ENCODE results near the gene CMIP.

DNA sequence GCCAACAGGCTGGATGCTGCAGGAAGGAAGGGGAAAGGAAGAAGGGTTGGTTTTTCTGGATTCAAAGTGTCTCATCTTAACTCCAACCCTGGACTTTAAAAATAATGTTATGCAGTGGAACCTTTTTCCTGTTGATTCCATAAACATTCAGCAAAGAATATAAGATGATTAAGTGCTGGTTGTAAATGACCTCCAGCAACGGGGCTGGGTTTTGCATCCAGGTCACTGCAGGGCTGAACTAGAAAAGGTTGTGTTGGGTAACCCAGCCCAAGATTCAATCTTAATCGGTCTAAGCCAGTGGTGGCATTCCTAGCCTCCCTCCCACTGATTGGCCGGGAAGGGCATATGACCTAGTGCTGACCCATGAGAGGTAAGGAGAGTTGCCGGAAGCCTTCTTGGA is 300.3 kb downstream of the CMIP start:
- TF ChIP-seq, protein P1, sequence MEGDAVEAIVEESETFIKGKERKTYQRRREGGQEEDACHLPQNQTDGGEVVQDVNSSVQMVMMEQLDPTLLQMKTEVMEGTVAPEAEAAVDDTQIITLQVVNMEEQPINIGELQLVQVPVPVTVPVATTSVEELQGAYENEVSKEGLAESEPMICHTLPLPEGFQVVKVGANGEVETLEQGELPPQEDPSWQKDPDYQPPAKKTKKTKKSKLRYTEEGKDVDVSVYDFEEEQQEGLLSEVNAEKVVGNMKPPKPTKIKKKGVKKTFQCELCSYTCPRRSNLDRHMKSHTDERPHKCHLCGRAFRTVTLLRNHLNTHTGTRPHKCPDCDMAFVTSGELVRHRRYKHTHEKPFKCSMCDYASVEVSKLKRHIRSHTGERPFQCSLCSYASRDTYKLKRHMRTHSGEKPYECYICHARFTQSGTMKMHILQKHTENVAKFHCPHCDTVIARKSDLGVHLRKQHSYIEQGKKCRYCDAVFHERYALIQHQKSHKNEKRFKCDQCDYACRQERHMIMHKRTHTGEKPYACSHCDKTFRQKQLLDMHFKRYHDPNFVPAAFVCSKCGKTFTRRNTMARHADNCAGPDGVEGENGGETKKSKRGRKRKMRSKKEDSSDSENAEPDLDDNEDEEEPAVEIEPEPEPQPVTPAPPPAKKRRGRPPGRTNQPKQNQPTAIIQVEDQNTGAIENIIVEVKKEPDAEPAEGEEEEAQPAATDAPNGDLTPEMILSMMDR (IDR thresholded peaks at IDR 0.05; ENCODE audit: poor library complexity, severe bottlenecking): no peak
- TF ChIP-seq EZH2 (IDR thresholded peaks at IDR 0.05; ENCODE audit: borderline replicate concordance, insufficient read depth, low read length, poor library complexity, severe bottlenecking): no peak
- TF ChIP-seq, protein P2, sequence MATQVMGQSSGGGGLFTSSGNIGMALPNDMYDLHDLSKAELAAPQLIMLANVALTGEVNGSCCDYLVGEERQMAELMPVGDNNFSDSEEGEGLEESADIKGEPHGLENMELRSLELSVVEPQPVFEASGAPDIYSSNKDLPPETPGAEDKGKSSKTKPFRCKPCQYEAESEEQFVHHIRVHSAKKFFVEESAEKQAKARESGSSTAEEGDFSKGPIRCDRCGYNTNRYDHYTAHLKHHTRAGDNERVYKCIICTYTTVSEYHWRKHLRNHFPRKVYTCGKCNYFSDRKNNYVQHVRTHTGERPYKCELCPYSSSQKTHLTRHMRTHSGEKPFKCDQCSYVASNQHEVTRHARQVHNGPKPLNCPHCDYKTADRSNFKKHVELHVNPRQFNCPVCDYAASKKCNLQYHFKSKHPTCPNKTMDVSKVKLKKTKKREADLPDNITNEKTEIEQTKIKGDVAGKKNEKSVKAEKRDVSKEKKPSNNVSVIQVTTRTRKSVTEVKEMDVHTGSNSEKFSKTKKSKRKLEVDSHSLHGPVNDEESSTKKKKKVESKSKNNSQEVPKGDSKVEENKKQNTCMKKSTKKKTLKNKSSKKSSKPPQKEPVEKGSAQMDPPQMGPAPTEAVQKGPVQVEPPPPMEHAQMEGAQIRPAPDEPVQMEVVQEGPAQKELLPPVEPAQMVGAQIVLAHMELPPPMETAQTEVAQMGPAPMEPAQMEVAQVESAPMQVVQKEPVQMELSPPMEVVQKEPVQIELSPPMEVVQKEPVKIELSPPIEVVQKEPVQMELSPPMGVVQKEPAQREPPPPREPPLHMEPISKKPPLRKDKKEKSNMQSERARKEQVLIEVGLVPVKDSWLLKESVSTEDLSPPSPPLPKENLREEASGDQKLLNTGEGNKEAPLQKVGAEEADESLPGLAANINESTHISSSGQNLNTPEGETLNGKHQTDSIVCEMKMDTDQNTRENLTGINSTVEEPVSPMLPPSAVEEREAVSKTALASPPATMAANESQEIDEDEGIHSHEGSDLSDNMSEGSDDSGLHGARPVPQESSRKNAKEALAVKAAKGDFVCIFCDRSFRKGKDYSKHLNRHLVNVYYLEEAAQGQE (IDR thresholded peaks at IDR 0.05; ENCODE audit: borderline replicate concordance): no peak
- no peak for TF ChIP-seq EP300 (conservative IDR thresholded peaks at IDR 0.05; ENCODE audit: poor library complexity, severe bottlenecking)
- no peak for TF ChIP-seq POLR2AphosphoS5 (IDR thresholded peaks at IDR 0.05)
- no peak for TF ChIP-seq RAD21 (conservative IDR thresholded peaks at IDR 0.05)
- TF ChIP-seq TAF1 (IDR thresholded peaks at IDR 0.05; ENCODE audit: low read depth): no peak
